Neural cell (in vitro differentiated cells): ENCODE results near the gene DOCK2. TPM values are rescaled to one million over a fixed set of nuclear protein-coding genes. Genes with fewer than 3 reads are reported as not detected.

Source experiments
- H2AFZ ChIP-seq: fragments of 200-600, 300-800 bp; sonication (generic), shearing (Covaris generic); 2 replicates; pipeline ENCODE4 v1.6.0; 2014; ENCODE audit warnings: low read depth, mild to moderate bottlenecking, antibody characterized with exemption, low read length, moderate library complexity
- H3F3A ChIP-seq: fragments of 200-600 bp; shearing (Covaris generic); 2 replicates; pipeline ENCODE4 v1.6.1; 2016; ENCODE audit warnings: mild to moderate bottlenecking, moderate library complexity, mixed read lengths, antibody characterized with exemption, low read length; ENCODE audit not compliant: insufficient read depth, poor library complexity, severe bottlenecking
- H3K27ac ChIP-seq: fragments of 200-600, 300-800 bp; sonication (generic), shearing (Covaris generic); 2 replicates; pipeline ENCODE4 v1.5.1; 2014; ENCODE audit warnings: mild to moderate bottlenecking, low read length, moderate library complexity
- H3K27me3 ChIP-seq: fragments of 300-800, 200-600 bp; sonication (generic), shearing (Covaris generic); 2 replicates; pipeline ENCODE4 v1.6.0; 2014; ENCODE audit warnings: mild to moderate bottlenecking, low read depth, low read length, moderate library complexity; ENCODE audit not compliant: insufficient read depth
- H3K36me3 ChIP-seq: fragments of 300-800, 200-600 bp; sonication (generic), shearing (Covaris generic); 2 replicates; pipeline ENCODE4 v1.5.1; 2014; ENCODE audit warnings: mild to moderate bottlenecking, antibody characterized with exemption, low read length, moderate library complexity; ENCODE audit not compliant: insufficient read depth
- H3K4me2 ChIP-seq: fragments of 300-800, 200-600 bp; sonication (generic), shearing (Covaris generic); 2 replicates; pipeline ENCODE4 v1.6.0; 2014; ENCODE audit warnings: mild to moderate bottlenecking, low read length
- H3K4me3 ChIP-seq: fragments of 300-800, 200-600 bp; sonication (generic), shearing (Covaris generic); 2 replicates; pipeline ENCODE4 v1.5.1; 2014; ENCODE audit warnings: mild to moderate bottlenecking, low read length, moderate library complexity
- H3K79me2 ChIP-seq: fragments of 200-600 bp; shearing (Covaris generic); replicated peaks from 2 replicates; pipeline ENCODE4 v1.6.0; 2014; ENCODE audit warnings: mild to moderate bottlenecking, low read length, moderate library complexity; ENCODE audit not compliant: insufficient read depth
- H3K9ac ChIP-seq: fragments of 300-800, 200-600 bp; sonication (generic), shearing (Covaris generic); 2 replicates; pipeline ENCODE4 v1.6.1; 2016; ENCODE audit warnings: mild to moderate bottlenecking, low read length, mixed read lengths
- H3K9me2 ChIP-seq: fragments of 200-600 bp; shearing (Covaris generic); 2 replicates; pipeline ENCODE4 v1.6.1; 2016; ENCODE audit warnings: mild to moderate bottlenecking, low read length, mixed read lengths; ENCODE audit not compliant: insufficient read depth
- H3K9me3 ChIP-seq: fragments of 200-600, 300-800 bp; sonication (generic), shearing (Covaris generic); 2 replicates; pipeline ENCODE4 v1.6.1; 2016; ENCODE audit warnings: mild to moderate bottlenecking, mixed run types, low read length, moderate library complexity, mixed read lengths
- H4K20me1 ChIP-seq: fragments of 200-600 bp; shearing (Covaris generic); 2 replicates; pipeline ENCODE4 v1.6.1; 2016; ENCODE audit warnings: mild to moderate bottlenecking, mixed run types; ENCODE audit not compliant: insufficient read depth
- EP300 ChIP-seq: fragments of 450-650 bp; conservative IDR thresholded peaks from 2 replicates; pipeline ENCODE4 v1.6.1; 2014; ENCODE audit warnings: antibody characterized with exemption, mild to moderate bottlenecking, moderate library complexity; ENCODE audit not compliant: poor library complexity, severe bottlenecking
- EZH2 ChIP-seq: fragments of 200-600, 300-800 bp; shearing (Covaris generic), sonication (generic); IDR thresholded peaks from 2 replicates; pipeline ENCODE4 v1.6.1; 2014; ENCODE audit warnings: antibody characterized with exemption, low read length, borderline replicate concordance, mild to moderate bottlenecking; ENCODE audit not compliant: insufficient read depth, poor library complexity, severe bottlenecking
- MXI1 ChIP-seq: fragments of 450-650 bp; conservative IDR thresholded peaks from 2 replicates; pipeline ENCODE4 v1.6.1; 2014; ENCODE audit warnings: antibody characterized with exemption, mild to moderate bottlenecking; ENCODE audit not compliant: poor library complexity, severe bottlenecking
- POLR2AphosphoS5 ChIP-seq: IDR thresholded peaks from 2 replicates; pipeline ENCODE4 v1.6.1; 2012
- REST ChIP-seq: IDR thresholded peaks from 2 replicates; pipeline ENCODE4 v1.6.1; 2012; ENCODE audit warnings: borderline replicate concordance
- SMC3 ChIP-seq: fragments of 450-650 bp; conservative IDR thresholded peaks from 2 replicates; pipeline ENCODE4 v1.6.1; 2014; ENCODE audit warnings: antibody characterized with exemption, mild to moderate bottlenecking, moderate library complexity; ENCODE audit not compliant: poor library complexity
- TAF1 ChIP-seq: IDR thresholded peaks from 2 replicates; pipeline ENCODE4 v1.6.1; 2012; ENCODE audit warnings: low read depth
- polyA plus RNA-seq: library from polyadenylated mRNA; depleted of rRNA; stranded (reverse); fragments of >200 nt; gene quantifications from 2 replicates; pipeline ENCODE4 v1.2.3, GENCODE V29; 2014

The DOCK2 gene
- polyA plus RNA-seq, 1 donor from 2014 or later = 0.15 TPM

- no peak overlapping the region for H2AFZ ChIP-seq
Measured at GRCh38 chr5:170078458-170078857, 441.4 kb downstream of the DOCK2 start.

GRCh38 chr5:170078931-170079330, 441.9 kb downstream of the DOCK2 start:
- no peak overlapping the region for H3K9ac ChIP-seq
- TF ChIP-seq EZH2 (no peak), MXI1 (no peak), SMC3 (no peak), REST (no peak), EP300 (no peak)
- no peaks in the 10 kb centered on the region for H4K20me1 ChIP-seq

More at GRCh38 chr5:170078458-170078857, 441.4 kb downstream of the DOCK2 start:
- Histone ChIP-seq H3F3A (no peaks in the 10 kb centered on the region), H3K27me3 (no peaks in the 10 kb centered on the region), H3K27ac (no peak overlapping the region), H3K4me3 (no peak overlapping the region), H3K9me2 (no peaks in the 10 kb centered on the region), H3K36me3 (no peaks in the 10 kb centered on the region), H4K20me1 (no peaks in the 10 kb centered on the region), H3K4me2 (no peak overlapping the region), H3K79me2 (no peaks in the 10 kb centered on the region), H3K9me3 (no peaks in the 10 kb centered on the region), H3K9ac (no peak overlapping the region)
- no peak for TF ChIP-seq TAF1
- no peak for TF ChIP-seq SMC3
- no peak for TF ChIP-seq POLR2AphosphoS5
- no peak for TF ChIP-seq EP300
- no peak for TF ChIP-seq REST

More at GRCh38 chr5:170078931-170079330, 441.9 kb downstream of the DOCK2 start:
- Histone ChIP-seq H3K36me3 (no peaks in the 10 kb centered on the region), H3K27ac (no peak overlapping the region), H3F3A (no peaks in the 10 kb centered on the region), H3K4me2 (no peak overlapping the region), H3K9me3 (no peaks in the 10 kb centered on the region), H2AFZ (no peak overlapping the region), H3K79me2 (no peaks in the 10 kb centered on the region), H3K4me3 (no peak overlapping the region), H3K9me2 (no peaks in the 10 kb centered on the region), H3K27me3 (no peaks in the 10 kb centered on the region)
